ENCODE data around the gene CHMP1A.

Gene CHMP1A

GRCh38 chr16:89606006-89606405 is 51.5 kb downstream of the CHMP1A start:
- Histone ChIP-seq H3K9me2 (replicated peaks; ENCODE audit: control insufficient read depth, low read length) (no peaks in the 10 kb centered on the region), H3K4me1 (ENCODE audit: control insufficient read depth, low read length) (no peaks in the 10 kb centered on the region), H3K9me3 (ENCODE audit: control insufficient read depth, insufficient read depth, low read length) (no peaks in the 10 kb centered on the region), H3F3A (ENCODE audit: control insufficient read depth, insufficient read depth) (no peaks in the 10 kb centered on the region), H3K36me3 (ENCODE audit: control insufficient read depth, low read length) (no peaks in the 10 kb centered on the region), H3K27ac (ENCODE audit: low read depth, low read length) (no peak overlapping the region), H3K4me2 (ENCODE audit: low read length) (no peak overlapping the region), H4K20me1 (ENCODE audit: control insufficient read depth, insufficient read depth, low read depth, low read length) (no peaks in the 10 kb centered on the region), H3K79me2 (ENCODE audit: control insufficient read depth, low read length) (no peaks in the 10 kb centered on the region), H3K27me3 (ENCODE audit: control insufficient read depth, low read length) (peaks cover 3% of the 10 kb centered on the region; the same call in 1 of the 2 replicates), H3K4me3 (ENCODE audit: low read length) (no peak overlapping the region)
- TF ChIP-seq EZH2phosphoT487 (IDR thresholded peaks at IDR 0.05; ENCODE audit: borderline replicate concordance, low read length): no peak
- no peak for TF ChIP-seq CTCF (IDR thresholded peaks at IDR 0.05; ENCODE audit: low read depth, low read length, poor library complexity, severe bottlenecking)

- no peaks in the 10 kb centered on the region for H3K4me1 ChIP-seq (ENCODE audit: control insufficient read depth, low read length)
- H3K27me3 ChIP-seq (ENCODE audit: control insufficient read depth, low read length): peaks cover 3% of the 10 kb centered on the region; the same call in 1 of the 2 replicates
- H3K36me3 ChIP-seq (ENCODE audit: control insufficient read depth, low read length): no peaks in the 10 kb centered on the region
- H3K4me3 ChIP-seq (ENCODE audit: low read length): no peak overlapping the region
- no peaks in the 10 kb centered on the region for H3K9me3 ChIP-seq (ENCODE audit: control insufficient read depth, insufficient read depth, low read length)
- TF ChIP-seq EZH2phosphoT487 (IDR thresholded peaks at IDR 0.05; ENCODE audit: borderline replicate concordance, low read length): no peak
- TF ChIP-seq CTCF (IDR thresholded peaks at IDR 0.05; ENCODE audit: low read depth, low read length, poor library complexity, severe bottlenecking): no peak
- H3K27ac ChIP-seq (ENCODE audit: low read depth, low read length): no peak overlapping the region
- H4K20me1 ChIP-seq (ENCODE audit: control insufficient read depth, insufficient read depth, low read depth, low read length): no peaks in the 10 kb centered on the region
- no peak overlapping the region for H3K4me2 ChIP-seq (ENCODE audit: low read length)
- H3K79me2 ChIP-seq (ENCODE audit: control insufficient read depth, low read length): no peaks in the 10 kb centered on the region
- H3F3A ChIP-seq (ENCODE audit: control insufficient read depth, insufficient read depth): no peaks in the 10 kb centered on the region
- no peaks in the 10 kb centered on the region for H3K9me2 ChIP-seq (replicated peaks; ENCODE audit: control insufficient read depth, low read length)
Measured at GRCh38 chr16:89605186-89605970, 52.1 kb downstream of the CHMP1A start.

GRCh38 chr16:89604764-89605163 is 52.7 kb downstream of the CHMP1A start:
- no peaks in the 10 kb centered on the region for H3K36me3 ChIP-seq (ENCODE audit: control insufficient read depth, low read length)

More at GRCh38 chr16:89604764-89605163, 52.7 kb downstream of the CHMP1A start:
- H3K4me1 ChIP-seq (ENCODE audit: control insufficient read depth, low read length): no peaks in the 10 kb centered on the region
- no peaks in the 10 kb centered on the region for H4K20me1 ChIP-seq (ENCODE audit: control insufficient read depth, insufficient read depth, low read depth, low read length)
- H3K4me2 ChIP-seq (ENCODE audit: low read length): no peak overlapping the region
- H3K9me2 ChIP-seq (replicated peaks; ENCODE audit: control insufficient read depth, low read length): no peaks in the 10 kb centered on the region
- H3K79me2 ChIP-seq (ENCODE audit: control insufficient read depth, low read length): no peaks in the 10 kb centered on the region
- peaks cover 3% of the 10 kb centered on the region; the same call in 1 of the 2 replicates for H3K27me3 ChIP-seq (ENCODE audit: control insufficient read depth, low read length)
- H3F3A ChIP-seq (ENCODE audit: control insufficient read depth, insufficient read depth): no peaks in the 10 kb centered on the region
- H3K4me3 ChIP-seq (ENCODE audit: low read length): no peak overlapping the region
- H3K9me3 ChIP-seq (ENCODE audit: control insufficient read depth, insufficient read depth, low read length): no peaks in the 10 kb centered on the region
- no peak for TF ChIP-seq CTCF (IDR thresholded peaks at IDR 0.05; ENCODE audit: low read depth, low read length, poor library complexity, severe bottlenecking)
- TF ChIP-seq EZH2phosphoT487 (IDR thresholded peaks at IDR 0.05; ENCODE audit: borderline replicate concordance, low read length): no peak
- no peak overlapping the region for H3K27ac ChIP-seq (ENCODE audit: low read depth, low read length)

Measured in DOHH2 (cell line).